Fibroblast of peridontal ligament (primary cell): ENCODE data around the gene TMEM132D.
"Not testable (repeated sequence)": the region's sequence is repeated elsewhere in the genome, so short reads cannot be mapped to it uniquely, and the experiment has no call there.

Experiments used
- DNase-seq: peaks from one replicate; pipeline ENCODE4 v3.0.0-alpha.2; 2010; ENCODE audit errors: extremely low read depth

The TMEM132D gene

DNA sequence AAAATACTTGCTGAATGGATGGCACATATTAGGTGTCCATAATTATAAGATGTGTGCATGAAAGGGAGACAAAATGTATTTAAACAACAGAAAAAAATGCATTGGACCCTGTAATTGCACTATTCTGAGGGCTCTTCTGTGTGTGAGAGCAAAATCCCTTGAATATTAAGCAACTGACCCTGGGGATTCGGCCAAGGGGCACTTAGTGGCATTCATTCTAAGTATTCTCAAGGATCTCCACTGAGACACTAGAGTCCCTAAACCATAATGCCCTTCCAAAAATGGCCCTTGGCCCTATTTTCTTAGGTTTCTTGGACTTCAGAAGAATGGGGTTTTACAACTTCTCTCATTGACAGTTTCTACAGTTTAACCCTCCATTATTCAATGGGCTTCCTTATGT is 662.0 kb downstream of the TMEM132D start:
- DNase-seq, result no peak

DNA sequence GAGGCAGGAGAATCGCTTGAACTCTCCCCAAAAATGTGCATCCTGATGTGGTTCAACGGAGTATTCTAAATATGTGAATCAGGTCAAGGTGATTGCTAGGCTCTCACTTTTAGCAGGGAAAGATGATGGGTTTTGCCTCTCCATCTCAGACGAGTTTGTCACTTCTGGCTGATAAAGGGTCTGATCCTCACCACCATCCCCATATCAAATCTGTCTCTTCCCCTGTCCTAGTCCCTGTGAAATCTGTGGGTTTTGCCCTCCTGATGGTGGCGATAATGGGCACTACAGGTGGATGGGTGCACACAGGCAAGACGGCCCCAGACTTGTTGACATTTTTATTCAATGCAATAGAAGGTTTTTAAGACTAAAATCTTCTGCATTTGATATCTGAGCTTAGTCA is 665.9 kb downstream of the TMEM132D start:
- no peak for DNase-seq

DNA sequence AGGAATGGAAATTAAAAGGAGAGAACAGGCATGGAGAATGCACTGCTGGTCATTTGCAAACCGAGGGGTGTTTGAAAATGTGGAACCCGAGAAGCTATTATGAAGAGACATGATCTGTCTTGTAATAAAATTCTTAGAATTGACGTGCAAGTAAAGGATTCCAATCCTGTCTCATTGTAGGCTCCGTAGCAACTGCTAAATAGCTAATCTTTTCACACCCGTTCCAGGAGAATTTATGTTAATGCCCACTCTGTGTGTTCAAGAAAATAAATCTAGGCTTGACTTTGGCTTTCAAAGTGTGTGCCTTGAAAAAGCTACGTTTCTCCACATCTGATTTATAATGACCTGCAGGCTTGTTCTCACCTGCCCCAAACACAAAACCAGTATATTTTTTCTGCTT is 669.6 kb downstream of the TMEM132D start:
- DNase-seq, result no peak

DNA sequence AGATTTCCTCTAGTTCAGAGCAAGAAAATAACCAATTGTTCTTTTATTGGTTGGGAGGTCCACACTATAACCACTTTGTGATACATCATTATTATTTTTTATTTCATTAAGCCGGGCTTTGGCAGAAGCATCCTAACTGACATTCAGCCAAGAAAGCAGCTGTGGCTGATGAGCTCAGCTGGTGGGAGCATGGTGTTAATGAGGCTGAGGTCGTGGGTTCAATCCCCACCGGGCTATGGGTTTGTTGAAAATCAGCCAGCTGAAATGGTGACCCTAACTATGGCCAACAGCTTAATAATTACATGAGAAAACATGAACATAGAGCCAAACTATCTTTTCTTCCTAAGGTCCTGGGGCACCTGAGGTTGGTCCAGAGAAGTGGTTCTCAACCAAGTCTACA is 672.3 kb downstream of the TMEM132D start:
- DNase-seq, result no peak

DNA sequence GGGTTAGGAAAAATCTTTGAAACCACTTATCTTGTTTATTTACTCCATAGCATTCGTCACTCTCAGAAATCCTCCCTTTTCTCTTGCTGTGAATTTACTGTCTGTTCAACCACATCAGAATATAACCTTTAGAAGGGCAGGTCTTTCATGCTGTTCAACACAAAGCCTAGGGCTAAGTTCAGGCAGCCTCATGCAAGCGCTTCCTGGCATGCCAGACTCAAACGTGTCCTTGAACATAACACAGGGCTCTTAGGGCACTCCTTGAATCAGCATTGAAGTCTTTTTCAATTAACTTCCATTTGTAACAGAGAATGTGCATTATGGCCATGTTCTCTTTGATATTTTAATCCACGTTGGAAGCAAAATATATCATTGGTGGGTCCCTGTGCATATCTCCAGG is 672.8 kb downstream of the TMEM132D start:
- DNase-seq, result no peak

DNA sequence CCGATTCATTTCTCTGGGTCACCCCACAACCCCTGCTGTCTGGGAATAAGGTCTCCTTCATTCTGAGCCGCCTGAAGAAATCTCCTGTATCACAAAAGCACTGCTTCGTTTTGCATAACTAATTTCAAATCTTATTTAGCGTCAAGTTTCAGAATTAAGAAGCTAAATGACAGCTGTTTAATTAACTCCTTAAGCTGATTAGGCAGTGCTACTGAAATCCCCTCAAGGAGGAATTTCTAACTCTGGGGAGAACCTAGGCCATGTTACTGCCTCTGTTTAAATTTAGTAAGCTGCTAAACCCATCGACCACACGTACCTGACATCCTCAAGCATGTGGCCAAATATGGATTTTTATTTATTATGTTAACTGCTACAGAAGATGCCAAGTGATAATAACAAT is 677.0 kb downstream of the TMEM132D start:
- DNase-seq, result no peak

DNA sequence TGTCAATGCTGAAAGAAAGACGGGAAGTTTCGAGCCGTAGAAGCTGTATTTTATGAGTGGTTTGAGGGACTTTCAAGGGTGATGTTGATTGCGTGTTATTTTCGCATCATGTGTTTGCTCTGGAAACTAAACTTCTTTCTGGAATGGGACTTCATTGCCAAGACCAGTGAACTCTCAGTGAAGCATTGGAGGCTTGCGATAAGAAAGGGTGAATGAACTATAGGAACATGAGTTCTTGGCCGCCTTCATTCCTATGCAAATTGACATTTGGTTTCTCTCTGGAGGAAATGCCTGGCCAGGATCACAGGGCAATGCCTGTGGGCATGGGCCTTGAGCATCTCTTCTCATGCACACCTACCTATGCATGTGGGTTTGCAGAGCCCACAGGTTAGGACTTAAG is 677.8 kb downstream of the TMEM132D start:
- DNase-seq, result no peak

DNA sequence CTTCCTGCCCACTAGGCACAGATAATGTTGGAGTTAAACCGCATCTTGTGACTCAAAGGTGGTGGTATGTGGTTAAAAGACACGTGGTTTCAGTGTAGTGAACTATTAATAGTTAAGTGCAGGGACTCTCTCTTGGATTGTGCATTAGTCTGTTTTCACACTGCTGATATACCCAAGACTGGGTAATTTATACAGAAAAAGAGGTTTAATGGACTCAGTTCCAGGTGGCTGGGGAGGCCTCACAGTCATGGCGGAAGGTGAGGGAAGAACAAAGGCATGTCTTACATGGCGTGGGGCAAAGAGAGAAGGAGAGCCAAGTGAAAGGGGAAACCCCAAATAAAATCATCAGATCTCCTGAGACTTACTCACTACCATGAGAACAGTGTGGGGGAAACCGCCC is 688.3 kb downstream of the TMEM132D start:
- DNase-seq, result no peak

DNA sequence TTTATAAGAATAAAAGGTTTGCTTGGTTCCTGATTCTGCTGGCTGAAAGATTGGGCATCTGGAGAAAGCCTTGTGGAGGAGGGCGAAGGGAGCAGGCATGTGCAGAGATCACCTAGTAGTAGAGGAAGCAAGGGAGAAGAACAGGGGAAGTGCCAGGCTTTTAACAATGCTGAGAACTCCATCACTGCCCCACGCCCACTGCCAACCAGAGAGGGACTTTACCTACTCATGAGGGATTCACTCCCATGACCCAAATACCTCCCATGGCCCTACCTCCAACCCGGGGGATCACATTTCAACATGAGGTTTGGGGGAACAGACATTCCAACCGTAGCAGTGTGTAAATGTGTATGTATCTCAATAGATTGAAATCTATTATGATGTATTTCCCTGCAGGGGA is 690.3 kb downstream of the TMEM132D start:
- DNase-seq, result no peak

DNA sequence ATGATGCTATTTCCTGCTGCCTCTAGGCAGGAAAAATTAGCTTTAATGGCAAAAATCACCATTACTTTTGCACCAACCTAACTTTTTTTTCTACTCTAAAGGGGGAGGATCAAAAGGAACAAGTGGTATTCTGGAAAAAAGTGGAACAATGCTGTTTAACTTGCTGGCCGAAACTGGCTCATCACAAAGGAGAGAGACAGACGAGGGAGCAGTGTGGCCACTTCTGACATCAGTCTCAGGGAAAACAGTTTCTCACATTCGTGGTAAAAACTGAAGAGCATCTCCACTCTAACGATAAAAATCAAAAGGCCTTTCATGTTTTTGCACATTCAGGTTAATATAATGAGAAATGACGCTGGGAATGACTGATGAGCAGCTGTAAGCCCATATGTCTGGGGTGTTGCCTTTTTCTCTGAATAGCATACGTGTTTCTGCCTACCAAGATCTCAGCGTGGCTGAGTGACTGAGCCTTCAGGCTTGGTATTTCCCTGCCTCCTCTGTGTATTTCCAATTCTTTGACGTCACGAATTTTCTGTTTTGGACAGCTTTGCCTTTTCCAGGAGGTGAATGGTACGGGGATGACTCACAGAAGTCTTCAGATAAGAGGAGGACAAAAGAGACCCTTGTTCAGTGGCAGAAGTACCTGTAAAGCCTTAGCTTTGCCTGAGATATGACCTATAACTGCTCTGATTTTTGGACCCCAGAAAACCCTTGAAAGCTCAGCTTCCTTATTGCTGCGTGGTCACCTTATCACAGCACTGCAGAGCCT is 691.8 kb downstream of the TMEM132D start:
- DNase-seq, result no peak

DNA sequence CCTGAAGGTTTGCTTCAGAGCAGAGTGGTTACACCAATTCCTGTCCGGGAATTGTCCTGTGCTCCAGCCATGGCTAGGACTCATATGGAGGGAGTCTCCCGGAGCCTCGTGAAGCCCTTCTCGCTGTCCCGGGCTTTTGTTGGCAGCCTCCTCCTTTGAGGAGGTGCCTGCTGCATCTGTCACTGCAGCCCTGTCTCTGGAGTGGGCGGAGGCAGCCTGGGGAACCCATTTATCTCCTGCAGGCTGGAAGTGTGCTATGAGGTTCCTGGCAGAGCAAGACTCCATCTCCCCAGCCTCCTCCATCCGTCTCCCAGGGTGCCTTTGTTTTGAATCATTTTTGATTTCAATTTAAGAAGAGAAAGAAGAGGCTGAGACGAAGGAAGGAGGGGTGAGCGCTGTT is 695.3 kb downstream of the TMEM132D start:
- DNase-seq, result no peak

DNA sequence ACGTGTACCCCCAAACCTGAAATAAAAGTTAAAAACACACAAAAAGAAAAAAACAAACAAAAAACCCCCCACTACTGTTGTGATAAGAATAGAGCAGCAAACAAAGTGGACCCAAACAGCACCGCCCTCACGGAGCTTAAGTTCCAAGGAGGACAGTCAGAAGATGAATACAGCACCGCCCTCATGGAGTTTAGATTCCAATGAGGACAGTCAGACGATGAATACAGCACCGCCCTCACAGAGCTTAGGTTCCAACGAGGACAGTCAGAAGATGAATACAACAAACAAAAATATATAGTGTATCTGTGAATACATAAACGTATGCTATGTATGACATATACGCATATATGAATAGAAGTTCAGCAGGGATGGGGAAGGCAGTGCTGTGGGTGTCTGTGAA is 696.7 kb downstream of the TMEM132D start:
- DNase-seq, result no peak

DNA sequence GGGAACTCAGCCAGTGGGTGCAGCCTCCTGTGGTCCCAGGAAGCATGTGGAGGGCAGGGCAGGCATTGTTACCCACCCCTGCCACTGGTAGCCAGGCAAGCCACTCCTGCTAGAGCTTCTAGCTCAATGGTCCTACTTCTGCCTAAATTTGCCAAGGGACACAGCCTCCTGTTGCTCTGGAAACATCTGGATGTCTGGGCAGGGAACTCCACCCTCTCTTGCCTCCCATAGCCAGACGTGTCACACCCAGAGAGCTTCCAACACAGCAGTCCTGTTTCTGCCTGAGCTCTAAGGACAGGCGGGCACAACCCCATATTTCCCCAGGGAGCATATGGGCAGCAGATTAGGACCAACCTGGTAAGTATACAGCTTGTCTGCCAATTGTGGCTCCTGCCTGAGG is 700.4 kb downstream of the TMEM132D start:
- DNase-seq, result no peak

DNA sequence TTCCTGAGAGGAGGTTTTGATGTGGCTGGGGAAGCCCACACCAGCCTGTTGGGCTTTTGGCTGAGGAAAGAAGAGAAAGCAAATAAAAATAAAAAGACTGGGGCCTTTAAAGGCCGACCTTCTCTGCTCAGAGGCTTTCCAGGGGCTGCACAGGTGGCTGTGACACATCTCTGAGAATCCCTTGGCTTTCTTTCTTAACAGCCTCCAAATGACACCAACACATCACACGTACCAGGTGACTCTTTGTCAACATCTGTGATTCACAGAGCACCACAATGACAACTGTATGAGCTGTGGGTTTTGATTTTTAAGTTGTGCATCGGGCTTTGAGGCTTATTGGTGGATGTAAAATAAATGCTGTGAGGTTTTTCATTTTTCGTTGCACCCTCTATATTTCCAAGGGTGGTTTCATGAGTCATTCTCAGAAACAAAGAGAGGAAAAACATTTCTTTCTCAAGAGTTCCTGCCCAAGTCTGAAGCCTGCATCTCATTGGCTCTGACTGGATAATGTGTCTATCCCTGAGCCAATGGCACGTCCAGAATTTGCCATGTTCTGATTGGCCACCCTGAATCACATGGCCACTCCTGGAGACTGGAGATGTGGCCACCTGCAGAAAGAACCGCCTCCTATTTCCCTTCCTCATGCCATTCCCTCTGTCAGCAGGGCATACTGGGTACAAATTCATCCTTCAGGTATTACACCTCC is 701.6 kb downstream of the TMEM132D start:
- no peak for DNase-seq

DNA sequence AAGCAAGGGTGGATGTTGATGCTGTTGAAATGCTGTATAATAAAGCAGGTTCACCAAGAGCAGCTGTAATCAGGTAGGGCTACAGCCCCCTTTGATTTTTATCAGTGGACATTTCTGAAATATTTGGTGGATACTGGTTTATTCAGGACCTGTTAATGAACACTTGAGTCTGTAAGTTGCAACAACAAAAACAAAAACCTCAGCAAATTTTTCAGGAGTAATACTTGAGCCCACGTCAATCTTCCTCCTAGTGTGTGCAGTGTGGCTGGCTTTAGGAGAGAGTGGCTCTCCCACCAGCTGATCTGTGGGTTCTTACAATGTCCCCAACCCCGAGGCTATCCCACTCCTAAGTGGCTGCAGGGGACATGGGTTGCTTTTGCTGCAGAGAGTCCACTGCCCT is 702.8 kb downstream of the TMEM132D start:
- DNase-seq, result no peak

DNA sequence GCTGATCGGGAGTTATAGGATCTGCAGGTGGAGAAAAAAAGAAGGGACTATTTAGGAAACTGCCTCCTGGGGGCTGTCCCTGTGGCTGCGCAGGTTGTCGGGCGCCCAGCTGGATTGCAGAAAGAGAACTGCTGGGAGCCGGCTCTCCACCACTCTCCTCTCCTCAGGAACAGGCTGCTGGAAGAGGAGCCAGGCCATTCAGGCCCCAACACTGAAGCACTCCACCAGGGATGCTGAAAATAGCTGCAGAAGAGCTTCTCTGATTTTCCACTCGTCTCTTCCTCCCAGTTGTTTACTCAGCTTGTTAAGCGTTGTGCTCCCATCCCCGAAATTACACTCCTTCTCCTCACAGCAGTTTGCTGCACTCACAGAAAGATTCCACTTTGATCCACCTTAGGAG is 703.2 kb downstream of the TMEM132D start:
- DNase-seq, result no peak

DNA sequence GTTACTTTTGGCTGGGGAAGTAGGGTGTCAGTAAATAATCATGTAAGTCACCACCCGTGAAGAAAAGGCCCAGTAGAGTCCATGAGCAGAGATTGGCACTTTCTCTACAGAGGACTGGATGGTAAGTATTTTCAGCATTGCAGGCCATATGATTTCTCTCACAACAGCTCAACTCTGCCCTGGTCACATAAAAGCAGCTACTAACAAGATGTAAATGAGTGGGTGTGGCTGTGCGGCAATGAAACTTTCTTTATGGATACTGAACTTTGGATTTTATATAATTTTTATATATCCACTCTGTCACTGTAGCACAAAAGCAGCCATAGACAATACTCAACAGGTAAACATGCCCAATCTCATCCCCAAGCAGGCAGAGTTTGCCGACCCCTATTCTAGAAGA is 706.9 kb downstream of the TMEM132D start:
- DNase-seq, result no peak

DNA sequence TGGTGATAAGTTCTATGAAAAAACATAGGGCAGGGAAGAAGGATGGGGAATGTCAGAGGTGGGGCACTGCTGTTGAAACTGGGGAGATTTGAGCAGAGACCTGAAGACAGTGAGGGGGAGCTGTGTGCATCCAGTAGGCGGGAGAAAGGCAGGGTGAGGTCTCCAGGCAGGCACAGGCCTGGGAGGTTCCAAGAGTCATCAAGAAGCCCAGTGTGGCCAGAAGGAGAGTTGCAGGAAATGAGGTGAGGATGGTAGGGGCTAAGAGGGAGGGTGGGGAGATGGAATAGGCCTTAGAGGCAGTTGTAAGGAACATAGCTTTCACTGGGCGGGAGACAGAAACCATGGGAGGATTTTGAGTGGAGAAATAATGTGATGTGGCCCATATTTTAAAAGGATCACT is 708.7 kb downstream of the TMEM132D start:
- no peak for DNase-seq

DNA sequence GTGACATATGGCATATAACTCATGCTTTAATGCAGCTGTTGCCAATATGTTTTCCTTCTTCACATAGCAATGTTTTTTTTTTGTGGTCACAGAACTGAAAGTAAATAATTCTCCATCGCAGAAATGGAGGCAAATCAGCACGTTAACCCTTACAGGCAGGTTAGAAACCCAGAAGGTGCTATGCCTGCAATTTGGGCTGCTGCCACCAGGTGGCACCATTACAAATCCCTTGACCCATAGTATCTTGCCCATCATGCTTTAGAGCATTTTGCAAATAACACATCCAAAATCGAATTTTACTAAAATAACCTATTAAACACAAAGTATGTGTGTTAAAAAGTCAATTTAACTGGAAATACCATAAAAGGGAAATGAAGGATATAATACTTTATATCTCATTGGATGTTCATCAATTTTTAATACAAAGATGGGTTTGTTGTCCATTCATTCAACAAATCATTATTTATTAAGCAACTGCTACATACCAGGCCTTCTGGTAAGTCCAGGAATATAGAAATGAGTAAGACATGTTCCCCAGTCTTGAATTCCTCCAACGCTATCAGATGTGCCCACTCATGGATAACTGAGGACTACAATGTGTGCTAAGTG is 710.5 kb downstream of the TMEM132D start:
- no peak for DNase-seq

DNA sequence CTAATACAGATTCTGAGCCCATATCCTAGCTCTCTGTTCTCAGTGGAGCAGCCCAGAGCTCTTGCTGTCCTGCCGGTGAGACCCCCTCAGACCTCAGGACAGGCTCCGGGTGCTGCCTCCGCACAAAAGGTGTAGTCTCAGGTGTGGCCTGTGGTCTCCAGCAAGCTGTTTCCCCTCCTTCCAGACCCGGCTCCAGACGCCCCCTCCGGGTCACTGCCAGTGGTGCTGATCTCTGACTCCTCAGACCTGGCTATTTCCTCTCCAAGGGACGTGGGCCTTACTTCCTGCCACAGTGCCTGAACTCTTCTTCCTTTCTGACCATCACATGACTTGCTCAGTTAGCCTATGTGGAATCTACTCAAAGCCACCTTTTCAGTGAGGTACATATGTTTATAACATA is 713.0 kb downstream of the TMEM132D start:
- no peak for DNase-seq

DNA sequence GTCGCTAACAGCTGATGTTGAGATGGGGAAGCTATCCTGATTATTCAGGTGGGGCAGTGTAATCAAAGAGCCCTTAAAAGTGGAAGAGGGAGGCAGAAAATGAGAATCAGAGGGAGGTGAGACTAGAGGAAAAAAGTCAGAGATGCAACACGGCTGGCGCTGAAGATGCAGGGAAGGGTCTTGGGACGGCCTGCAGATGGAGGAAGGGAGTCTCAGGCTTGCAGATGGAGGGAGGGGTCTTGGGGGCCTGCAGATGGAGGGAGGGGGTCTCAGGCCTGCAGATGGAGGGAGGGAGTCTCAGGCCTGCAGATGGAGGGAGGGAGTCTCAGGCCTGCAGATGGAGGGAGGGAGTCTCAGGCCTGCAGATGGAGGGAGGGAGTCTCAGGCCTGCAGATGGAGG is 713.9 kb downstream of the TMEM132D start:
- DNase-seq, result not testable (repeated sequence)

DNA sequence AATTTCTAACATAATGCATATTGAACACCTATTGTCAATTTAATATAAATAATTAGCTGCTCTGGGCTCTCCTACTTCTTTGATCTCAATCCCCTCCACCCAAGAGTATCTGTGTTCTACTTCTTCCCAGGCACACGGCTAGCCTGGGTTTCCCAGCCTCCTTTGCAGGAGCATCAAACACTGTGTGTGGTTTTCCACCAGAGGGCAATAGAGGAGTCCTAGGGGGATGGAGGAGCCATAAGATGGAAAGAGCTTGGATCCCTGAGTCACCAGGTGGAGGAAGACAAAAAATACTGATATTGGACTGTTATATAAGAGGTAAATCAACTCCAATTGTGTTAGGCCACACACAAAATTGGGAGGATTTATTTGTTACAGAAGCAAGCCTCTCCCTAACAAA is 716.9 kb downstream of the TMEM132D start:
- no peak for DNase-seq

DNA sequence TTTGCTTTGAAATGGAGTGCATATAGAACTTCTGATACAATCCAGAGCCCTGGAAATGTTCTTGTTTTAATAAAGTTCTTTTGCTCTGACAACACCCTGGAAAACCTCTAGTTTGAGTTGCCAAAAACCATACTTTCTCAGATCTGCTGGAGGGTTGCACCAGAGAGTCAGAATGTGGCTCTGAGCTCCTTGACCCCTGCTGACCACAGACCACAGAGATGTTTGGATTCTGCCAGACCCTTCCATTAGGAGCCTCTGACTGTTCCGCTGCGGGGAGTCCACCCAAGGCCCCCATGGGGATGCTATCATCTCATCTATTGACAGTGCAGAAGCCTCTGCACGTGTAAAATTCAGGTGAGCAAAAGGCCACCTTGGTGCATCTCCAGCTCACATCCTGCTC is 718.0 kb downstream of the TMEM132D start:
- no peak for DNase-seq
